Kidney (tissue), 14 donors: ENCODE results near the gene OSCP1. TPM values are rescaled to one million over a fixed set of nuclear protein-coding genes. Genes with fewer than 3 reads are reported as not detected.

Experiments
- DNase-seq, 5 donors: peaks; one replicate each; pipeline ENCODE4 v3.0.0-alpha.2; 2013 to 2020
- FAIRE-seq: peaks from 2 replicates; lab custom pipeline; 2012; peaks lifted over from hg19 to GRCh38; lab: Jason Lieb, UNC
- H3K27ac ChIP-seq, 2 donors: one replicate each; pipeline ENCODE4 v1.7.0; 2013; ENCODE audit warnings: low read depth in 2 of 2, low read length in 2 of 2, inconsistent platforms in 1 of 2
- H3K27me3 ChIP-seq: one replicate; pipeline ENCODE4 v1.7.1; 2013; ENCODE audit warnings: low read length, inconsistent platforms; ENCODE audit not compliant: control insufficient read depth, insufficient read depth
- H3K36me3 ChIP-seq, 3 donors: one replicate each; pipeline versions ENCODE4 v1.7.0 to v1.7.1; 2013; ENCODE audit warnings: low read length in 3 of 3, control low read depth in 1 of 3, inconsistent platforms in 1 of 3; ENCODE audit not compliant: insufficient read depth in 3 of 3, control insufficient read depth in 2 of 3
- H3K4me1 ChIP-seq, 3 donors: one replicate each; pipeline versions ENCODE4 v1.7.0 to v1.7.1; 2013; ENCODE audit warnings: low read length in 3 of 3, inconsistent platforms in 1 of 3, low read depth in 1 of 3; ENCODE audit not compliant: control insufficient read depth in 2 of 3, insufficient read depth in 2 of 3
- H3K4me3 ChIP-seq, 3 donors: one replicate each; pipeline versions ENCODE4 v1.7.0 to v1.8.1; 2013; ENCODE audit warnings: low read length in 3 of 3, control low read depth in 1 of 3, inconsistent platforms in 1 of 3
- H3K9ac ChIP-seq, 3 donors: one replicate each; pipeline versions ENCODE4 v1.7.0 to v1.7.1; 2013; ENCODE audit warnings: low read length in 3 of 3, control low read depth in 1 of 3, inconsistent platforms in 1 of 3
- H3K9me3 ChIP-seq, 3 donors: one replicate each; pipeline versions ENCODE4 v1.7.0 to v1.7.1; 2013; ENCODE audit warnings: low read length in 3 of 3, control low read depth in 1 of 3, inconsistent platforms in 1 of 3; ENCODE audit not compliant: control insufficient read depth in 2 of 3, insufficient read depth in 1 of 3
- intact Hi-C: fragments of 100-400 bp; cut with DNase I; formaldehyde crosslinking; loops from one replicate; pipeline ENCODE4 v1.11.1; 2022
- polyA plus RNA-seq: library from polyadenylated mRNA; stranded (reverse); fragments of 350-450 nt; fragmentation: Illumina TruSeq; extraction: RNeasy Lipid Tissue Mini Kit (QIAGEN cat#74804); gene quantifications from one replicate; pipeline ENCODE4 v1.2.3, GENCODE V29; 2014; ENCODE audit warnings: low read depth, low replicate concordance; ENCODE audit not compliant: insufficient read depth
- total RNA-seq: library from RNA; stranded (reverse); fragmentation: NEBNext Ultra II Directional; extraction: Animal tissue kit (Norgen Biotek cat#: 25700); gene quantifications from one replicate; pipeline ENCODE4 v1.2.1, GENCODE V29; 2021
- TF ChIP-seq, protein P1 (sequence below): IDR thresholded peaks from 3 replicates; pipeline ENCODE4 v1.5.1; 2012; ENCODE audit warnings: mild to moderate bottlenecking, moderate library complexity, borderline replicate concordance; ENCODE audit not compliant: insufficient read depth; ENCODE audit errors: extremely low read depth
- donor health status: control.
- donor health status: control.
- donor health status: control.
- donor health status: control.
- donor health status: control.
- donor health status: DM: yes; HTN: yes; CAD: no.
- donor health status: Normal renal cell carcinoma (clear cell type).

OSCP1 gene
- total and polyA plus RNA-seq, 2 donors from 2014 or later, result 22.0 to 27.8 TPM

DNA sequence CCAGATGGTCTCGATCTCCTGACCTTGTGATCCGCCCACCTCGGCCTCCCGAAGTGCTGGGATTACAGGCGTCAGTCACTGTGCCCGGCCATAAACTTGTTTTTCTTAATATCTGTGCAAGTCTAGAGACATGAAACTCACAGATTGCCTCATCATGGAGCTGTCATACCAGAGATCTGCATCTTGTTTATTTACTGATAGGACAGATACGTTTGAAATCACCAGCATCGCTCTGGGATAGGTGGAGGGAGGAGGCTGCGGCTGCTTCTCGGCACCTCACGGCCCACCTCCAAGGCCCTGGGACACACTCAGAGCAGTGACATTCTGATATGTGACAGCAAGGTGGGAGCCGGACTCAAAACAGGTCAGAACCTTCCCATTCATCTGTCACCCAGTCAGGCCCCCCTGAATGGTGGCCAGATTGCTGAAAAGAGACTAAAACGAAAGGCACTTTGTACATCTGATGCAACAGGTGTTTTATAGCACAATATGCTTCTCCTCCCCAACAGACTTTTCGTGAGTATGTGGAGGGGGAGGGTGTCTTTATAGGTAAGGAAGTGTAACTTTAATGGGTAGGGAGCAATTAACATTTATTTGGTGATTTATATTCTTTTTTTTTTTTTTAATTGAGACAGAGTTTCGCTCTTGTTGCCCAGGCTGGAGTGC, 34.5 kb downstream of the OSCP1 start:
- DNase-seq (peak in 1 of 5 donors; percentile 38), FAIRE-seq (no peak)
- H3K4me3 ChIP-seq, result no peak overlapping the region
- no peaks in the 10 kb centered on the region for H3K4me1 ChIP-seq
- H3K9ac ChIP-seq, result no peak overlapping the region
- intact Hi-C loops, result no loop called here
- peaks cover 0 to 2% (median 0%) of the 10 kb centered on the region in 3 donors for H3K36me3 ChIP-seq
- TF ChIP-seq, protein P1, sequence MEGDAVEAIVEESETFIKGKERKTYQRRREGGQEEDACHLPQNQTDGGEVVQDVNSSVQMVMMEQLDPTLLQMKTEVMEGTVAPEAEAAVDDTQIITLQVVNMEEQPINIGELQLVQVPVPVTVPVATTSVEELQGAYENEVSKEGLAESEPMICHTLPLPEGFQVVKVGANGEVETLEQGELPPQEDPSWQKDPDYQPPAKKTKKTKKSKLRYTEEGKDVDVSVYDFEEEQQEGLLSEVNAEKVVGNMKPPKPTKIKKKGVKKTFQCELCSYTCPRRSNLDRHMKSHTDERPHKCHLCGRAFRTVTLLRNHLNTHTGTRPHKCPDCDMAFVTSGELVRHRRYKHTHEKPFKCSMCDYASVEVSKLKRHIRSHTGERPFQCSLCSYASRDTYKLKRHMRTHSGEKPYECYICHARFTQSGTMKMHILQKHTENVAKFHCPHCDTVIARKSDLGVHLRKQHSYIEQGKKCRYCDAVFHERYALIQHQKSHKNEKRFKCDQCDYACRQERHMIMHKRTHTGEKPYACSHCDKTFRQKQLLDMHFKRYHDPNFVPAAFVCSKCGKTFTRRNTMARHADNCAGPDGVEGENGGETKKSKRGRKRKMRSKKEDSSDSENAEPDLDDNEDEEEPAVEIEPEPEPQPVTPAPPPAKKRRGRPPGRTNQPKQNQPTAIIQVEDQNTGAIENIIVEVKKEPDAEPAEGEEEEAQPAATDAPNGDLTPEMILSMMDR, result no peak
- no peak overlapping the region for H3K27ac ChIP-seq
- no peaks in the 10 kb centered on the region for H3K9me3 ChIP-seq
- no peaks in the 10 kb centered on the region for H3K27me3 ChIP-seq

DNA sequence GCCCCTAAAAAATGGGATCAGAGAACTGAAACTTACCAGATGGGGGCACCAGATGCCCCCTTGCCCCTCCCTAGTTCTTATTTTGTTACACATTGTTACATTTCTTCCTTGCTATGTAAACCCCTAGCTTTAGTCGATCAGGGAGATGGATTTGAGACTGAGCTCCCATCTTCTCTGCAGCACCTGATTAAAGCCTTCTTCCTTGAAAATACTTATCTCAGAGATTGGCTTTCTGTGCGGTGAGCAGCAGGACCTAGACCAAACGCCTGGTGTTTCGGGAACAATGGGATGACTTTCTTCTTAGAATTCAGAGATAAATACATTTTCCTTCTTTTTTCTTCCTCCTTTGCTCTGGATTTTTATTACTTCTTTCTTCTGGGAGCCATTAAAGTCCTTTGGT, 35.9 kb downstream of the OSCP1 start:
- Histone ChIP-seq H3K27ac (no peak overlapping the region), H3K27me3 (no peaks in the 10 kb centered on the region), H3K9ac (no peak overlapping the region), H3K9me3 (no peaks in the 10 kb centered on the region), H3K36me3 (peaks cover 0 to 2% (median 0%) of the 10 kb centered on the region in 3 donors), H3K4me1 (no peaks in the 10 kb centered on the region), H3K4me3 (no peak overlapping the region)
- DNase-seq (no peak), FAIRE-seq (no peak)
- intact Hi-C loops, result no loop called here
- TF ChIP-seq, protein P1, result no peak

DNA sequence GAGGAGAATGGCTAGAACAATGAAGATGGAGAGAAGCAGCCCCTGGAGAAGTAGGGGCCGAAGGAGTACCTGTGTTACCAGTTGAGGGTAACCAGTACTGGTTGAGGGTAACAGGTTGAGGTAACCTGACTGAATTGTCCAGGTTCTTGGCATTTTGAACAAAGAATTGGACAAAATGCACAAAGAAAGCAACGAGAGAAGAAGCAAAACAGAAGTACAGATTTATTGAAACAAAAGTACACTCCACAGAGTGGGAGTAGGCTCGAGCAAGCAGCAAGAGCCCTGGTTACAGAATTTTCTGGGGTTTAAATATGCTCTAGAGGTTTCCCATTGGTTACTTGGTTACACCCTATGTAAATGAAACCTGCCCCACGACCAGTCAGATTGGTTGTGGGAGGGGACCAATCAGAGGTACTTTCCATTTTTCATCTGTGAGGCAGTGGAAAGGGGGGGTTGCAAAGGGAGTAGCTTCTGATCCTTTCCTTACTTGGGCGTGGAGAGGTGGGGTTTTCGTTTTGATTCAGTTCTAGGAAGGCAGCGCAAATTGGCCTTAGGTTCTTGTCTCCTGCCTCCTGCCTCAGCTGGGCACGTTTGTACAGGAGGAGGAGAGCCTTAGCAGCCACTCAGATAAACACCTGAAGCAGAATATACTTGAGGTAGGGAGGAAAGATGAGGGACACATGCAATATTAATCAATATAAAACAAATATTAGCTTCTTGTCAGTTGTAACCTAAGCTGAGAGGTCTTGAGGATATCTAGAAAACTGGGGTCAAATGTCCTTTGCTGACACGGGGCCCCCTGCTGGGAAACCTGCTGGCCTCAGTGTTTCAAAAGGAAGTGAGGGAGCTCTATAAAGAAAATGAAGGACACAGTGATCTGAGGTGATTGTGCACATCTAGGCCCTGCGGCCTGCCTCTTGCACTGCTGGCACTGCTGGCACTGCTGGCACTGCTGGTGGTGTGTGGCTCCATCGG, 38.3 kb downstream of the OSCP1 start:
- no peak overlapping the region for H3K4me3 ChIP-seq
- intact Hi-C loops, result no loop called here
- no peak overlapping the region for H3K9ac ChIP-seq
- TF ChIP-seq, protein P1, result no peak
- H3K27ac ChIP-seq, result no peak overlapping the region
- no peaks in the 10 kb centered on the region for H3K36me3 ChIP-seq
- no peak for FAIRE-seq
- DNase-seq, result peak in 1 of 5 donors; percentile 14
- no peaks in the 10 kb centered on the region for H3K27me3 ChIP-seq
- H3K4me1 ChIP-seq, result no peaks in the 10 kb centered on the region
- no peaks in the 10 kb centered on the region for H3K9me3 ChIP-seq
